ENCODE results near the gene TENM4.
A peak's percentile ranks its signal among the peaks of the same experiment; 100 is the strongest.
"Not testable (repeated sequence)": the region's sequence is repeated elsewhere in the genome, so short reads cannot be mapped to it uniquely, and the experiment has no call there.

TENM4 gene

DNA sequence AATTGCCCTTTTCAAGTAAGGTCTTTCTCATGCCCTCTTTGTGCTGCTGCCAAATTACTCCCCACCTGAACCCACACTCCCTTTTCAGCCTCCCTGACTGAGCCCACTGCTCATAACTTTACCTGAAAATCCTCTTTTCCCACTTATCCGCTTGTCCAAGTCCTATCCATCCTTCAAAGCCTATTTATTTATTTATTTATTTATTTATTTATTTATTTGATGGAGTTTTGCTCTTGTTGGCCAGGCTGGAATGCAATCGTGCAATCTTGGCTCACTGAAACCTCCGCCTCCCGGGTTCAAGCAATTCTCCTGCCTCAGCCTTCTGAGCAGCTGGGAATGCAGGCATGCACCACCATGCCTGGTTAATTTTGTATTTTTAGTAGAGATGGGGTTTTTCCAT, 613.5 kb downstream of the TENM4 start:
- not testable (repeated sequence) for H3K4me3 ChIP-seq (ENCODE audit: low read length in 2 of 2); H3K9me3 ChIP-seq (ENCODE audit: control insufficient read depth in 2 of 2, low read length in 2 of 2); H3K9ac ChIP-seq (ENCODE audit: low read depth in 1 of 2, low read length in 2 of 2); H3K27ac ChIP-seq (ENCODE audit: low read depth in 2 of 2, low read length in 2 of 2); H3K27me3 ChIP-seq (ENCODE audit: control insufficient read depth in 2 of 2, insufficient read depth in 2 of 2, low read length in 2 of 2); H3K36me3 ChIP-seq (ENCODE audit: control insufficient read depth in 2 of 2, insufficient read depth in 2 of 2, low read length in 2 of 2); H3K4me1 ChIP-seq (ENCODE audit: control insufficient read depth in 2 of 2, insufficient read depth in 2 of 2, low read length in 2 of 2)

DNA sequence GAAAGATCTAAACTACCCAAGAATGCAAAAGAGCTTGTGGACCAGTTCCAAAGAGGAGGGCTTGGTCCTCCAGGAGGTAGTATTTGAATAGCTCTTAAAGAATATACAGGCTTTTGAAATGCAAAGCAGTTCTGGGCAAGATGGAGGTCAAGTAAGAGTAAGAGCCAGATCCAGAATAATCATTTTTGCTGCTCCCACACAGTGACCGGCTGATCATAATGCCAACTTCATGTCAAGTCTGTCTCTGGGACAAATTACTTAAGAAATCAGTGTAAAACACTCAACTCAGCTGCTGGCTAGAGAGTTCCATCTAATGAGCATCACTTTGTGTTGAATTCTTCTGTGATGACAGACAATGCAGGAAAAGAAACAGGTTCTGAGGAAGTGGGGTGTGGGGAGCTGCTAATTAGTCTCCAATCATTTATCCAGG, 615.2 kb downstream of the TENM4 start:
- Histone ChIP-seq H3K4me3 (ENCODE audit: low read length in 2 of 2) (no peak overlapping the region), H3K27ac (ENCODE audit: low read depth in 2 of 2, low read length in 2 of 2) (no peak overlapping the region), H3K36me3 (ENCODE audit: control insufficient read depth in 2 of 2, insufficient read depth in 2 of 2, low read length in 2 of 2) (no peaks in the 10 kb centered on the region), H3K9ac (ENCODE audit: low read depth in 1 of 2, low read length in 2 of 2) (no peak overlapping the region), H3K9me3 (ENCODE audit: control insufficient read depth in 2 of 2, low read length in 2 of 2) (no peaks in the 10 kb centered on the region), H3K4me1 (ENCODE audit: control insufficient read depth in 2 of 2, insufficient read depth in 2 of 2, low read length in 2 of 2) (no peaks in the 10 kb centered on the region), H3K27me3 (ENCODE audit: control insufficient read depth in 2 of 2, insufficient read depth in 2 of 2, low read length in 2 of 2) (no peaks in the 10 kb centered on the region)

DNA sequence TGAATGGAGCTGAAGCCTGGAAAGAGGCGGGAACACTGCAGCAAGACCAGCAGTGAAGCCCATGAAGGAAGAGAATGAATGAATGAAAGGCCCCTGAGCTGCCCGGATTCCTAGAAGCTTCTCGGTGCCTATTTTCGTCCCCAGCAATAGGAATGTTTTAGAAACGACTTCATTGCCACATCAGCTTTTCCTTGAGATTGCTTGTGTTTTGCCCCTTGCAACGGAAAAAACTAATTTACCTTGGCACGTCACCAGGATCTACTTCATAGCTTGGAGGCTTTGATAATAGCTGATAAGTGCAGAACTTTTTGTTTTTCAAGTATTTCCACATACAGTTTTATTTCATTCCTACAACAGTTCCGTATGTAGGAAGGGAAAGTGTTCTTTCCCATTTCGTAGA, 617.2 kb downstream of the TENM4 start:
- Histone ChIP-seq H3K4me1 (ENCODE audit: control insufficient read depth in 2 of 2, insufficient read depth in 2 of 2, low read length in 2 of 2) (no peaks in the 10 kb centered on the region), H3K9ac (ENCODE audit: low read depth in 1 of 2, low read length in 2 of 2) (no peak overlapping the region), H3K36me3 (ENCODE audit: control insufficient read depth in 2 of 2, insufficient read depth in 2 of 2, low read length in 2 of 2) (no peaks in the 10 kb centered on the region), H3K27me3 (ENCODE audit: control insufficient read depth in 2 of 2, insufficient read depth in 2 of 2, low read length in 2 of 2) (no peaks in the 10 kb centered on the region), H3K9me3 (ENCODE audit: control insufficient read depth in 2 of 2, low read length in 2 of 2) (no peaks in the 10 kb centered on the region), H3K27ac (ENCODE audit: low read depth in 2 of 2, low read length in 2 of 2) (no peak overlapping the region), H3K4me3 (ENCODE audit: low read length in 2 of 2) (no peak overlapping the region)

DNA sequence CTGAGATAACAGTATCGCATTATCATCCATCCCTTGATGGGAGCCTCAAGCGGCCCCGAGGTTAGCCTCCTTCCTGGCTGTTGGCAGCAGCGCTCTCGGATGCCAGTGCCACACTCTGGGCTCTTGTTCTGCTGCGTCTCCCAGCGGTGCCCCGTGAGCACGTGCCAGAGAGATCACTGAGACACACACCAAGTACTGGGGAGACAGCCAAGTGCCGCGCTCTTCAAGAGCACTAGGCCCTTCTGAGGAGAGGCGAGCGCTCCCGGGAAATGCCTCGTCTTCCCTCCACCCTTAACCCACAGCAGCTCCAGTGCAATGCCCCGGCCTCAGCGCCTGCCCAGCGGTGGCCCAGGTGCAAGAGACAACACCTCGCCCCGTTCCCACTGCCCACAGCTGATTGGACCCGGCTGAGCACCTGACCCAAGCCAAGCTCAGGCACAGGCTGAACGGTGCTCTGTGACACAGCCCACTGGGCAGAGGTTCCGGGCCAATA, 617.9 kb downstream of the TENM4 start:
- H3K27ac ChIP-seq (ENCODE audit: low read depth in 2 of 2, low read length in 2 of 2): no peak overlapping the region
- no peaks in the 10 kb centered on the region for H3K36me3 ChIP-seq (ENCODE audit: control insufficient read depth in 2 of 2, insufficient read depth in 2 of 2, low read length in 2 of 2)
- H3K27me3 ChIP-seq (ENCODE audit: control insufficient read depth in 2 of 2, insufficient read depth in 2 of 2, low read length in 2 of 2): no peaks in the 10 kb centered on the region
- no peak overlapping the region for H3K9ac ChIP-seq (ENCODE audit: low read depth in 1 of 2, low read length in 2 of 2)
- no peak overlapping the region for H3K4me3 ChIP-seq (ENCODE audit: low read length in 2 of 2)
- no peaks in the 10 kb centered on the region for H3K9me3 ChIP-seq (ENCODE audit: control insufficient read depth in 2 of 2, low read length in 2 of 2)
- H3K4me1 ChIP-seq (ENCODE audit: control insufficient read depth in 2 of 2, insufficient read depth in 2 of 2, low read length in 2 of 2): no peaks in the 10 kb centered on the region

- H3K4me1 ChIP-seq (ENCODE audit: control insufficient read depth in 2 of 2, insufficient read depth in 2 of 2, low read length in 2 of 2): no peaks in the 10 kb centered on the region
- H3K9ac ChIP-seq (ENCODE audit: low read depth in 1 of 2, low read length in 2 of 2): no peak overlapping the region
- H3K36me3 ChIP-seq (ENCODE audit: control insufficient read depth in 2 of 2, insufficient read depth in 2 of 2, low read length in 2 of 2): no peaks in the 10 kb centered on the region
- H3K27ac ChIP-seq (ENCODE audit: low read depth in 2 of 2, low read length in 2 of 2): no peak overlapping the region
- no peak overlapping the region for H3K4me3 ChIP-seq (ENCODE audit: low read length in 2 of 2)
- peaks cover 0 to 2% of the 10 kb centered on the region in 2 donors for H3K27me3 ChIP-seq (ENCODE audit: control insufficient read depth in 2 of 2, insufficient read depth in 2 of 2, low read length in 2 of 2)
- H3K9me3 ChIP-seq (ENCODE audit: control insufficient read depth in 2 of 2, low read length in 2 of 2): no peaks in the 10 kb centered on the region
Measured at GRCh38 chr11:78821371-78822306, 619.2 kb downstream of the TENM4 start.

DNA sequence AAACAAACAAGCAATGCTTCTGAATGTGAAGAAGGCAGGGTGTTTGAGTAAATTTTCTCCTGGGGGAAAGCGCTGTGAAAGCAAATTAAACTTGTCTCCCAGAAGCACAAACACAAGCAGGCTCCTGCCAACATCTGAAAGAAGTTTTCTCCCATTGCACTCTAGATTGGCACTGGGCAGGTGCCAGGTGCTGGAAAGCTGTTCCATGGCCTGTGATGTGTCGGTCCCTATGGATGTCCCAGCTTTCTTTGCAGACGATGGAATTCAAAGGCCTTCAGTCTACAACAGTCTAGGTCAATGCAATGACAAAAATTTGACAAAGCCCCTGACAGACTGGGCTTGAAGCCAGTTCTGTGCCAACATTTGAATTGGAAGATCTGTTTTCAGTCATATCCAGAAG, 620.1 kb downstream of the TENM4 start:
- Histone ChIP-seq H3K36me3 (ENCODE audit: control insufficient read depth in 2 of 2, insufficient read depth in 2 of 2, low read length in 2 of 2) (no peaks in the 10 kb centered on the region), H3K9me3 (ENCODE audit: control insufficient read depth in 2 of 2, low read length in 2 of 2) (no peaks in the 10 kb centered on the region), H3K9ac (ENCODE audit: low read depth in 1 of 2, low read length in 2 of 2) (no peak overlapping the region), H3K27me3 (ENCODE audit: control insufficient read depth in 2 of 2, insufficient read depth in 2 of 2, low read length in 2 of 2) (peaks cover 0 to 2% of the 10 kb centered on the region in 2 donors), H3K4me3 (ENCODE audit: low read length in 2 of 2) (no peak overlapping the region), H3K4me1 (ENCODE audit: control insufficient read depth in 2 of 2, insufficient read depth in 2 of 2, low read length in 2 of 2) (no peaks in the 10 kb centered on the region), H3K27ac (ENCODE audit: low read depth in 2 of 2, low read length in 2 of 2) (peak overlapping the region in 1 of 2 donors; percentile 3)

GRCh38 chr11:78818201-78818600, 622.6 kb downstream of the TENM4 start:
- H3K4me1 ChIP-seq (ENCODE audit: control insufficient read depth in 2 of 2, insufficient read depth in 2 of 2, low read length in 2 of 2): peaks cover 0 to 1% of the 10 kb centered on the region in 2 donors
- H3K9ac ChIP-seq (ENCODE audit: low read depth in 1 of 2, low read length in 2 of 2): no peak overlapping the region
- no peak overlapping the region for H3K27ac ChIP-seq (ENCODE audit: low read depth in 2 of 2, low read length in 2 of 2)
- peaks cover 0 to 2% of the 10 kb centered on the region in 2 donors for H3K27me3 ChIP-seq (ENCODE audit: control insufficient read depth in 2 of 2, insufficient read depth in 2 of 2, low read length in 2 of 2)
- H3K36me3 ChIP-seq (ENCODE audit: control insufficient read depth in 2 of 2, insufficient read depth in 2 of 2, low read length in 2 of 2): no peaks in the 10 kb centered on the region
- H3K9me3 ChIP-seq (ENCODE audit: control insufficient read depth in 2 of 2, low read length in 2 of 2): no peaks in the 10 kb centered on the region
- H3K4me3 ChIP-seq (ENCODE audit: low read length in 2 of 2): no peak overlapping the region

DNA sequence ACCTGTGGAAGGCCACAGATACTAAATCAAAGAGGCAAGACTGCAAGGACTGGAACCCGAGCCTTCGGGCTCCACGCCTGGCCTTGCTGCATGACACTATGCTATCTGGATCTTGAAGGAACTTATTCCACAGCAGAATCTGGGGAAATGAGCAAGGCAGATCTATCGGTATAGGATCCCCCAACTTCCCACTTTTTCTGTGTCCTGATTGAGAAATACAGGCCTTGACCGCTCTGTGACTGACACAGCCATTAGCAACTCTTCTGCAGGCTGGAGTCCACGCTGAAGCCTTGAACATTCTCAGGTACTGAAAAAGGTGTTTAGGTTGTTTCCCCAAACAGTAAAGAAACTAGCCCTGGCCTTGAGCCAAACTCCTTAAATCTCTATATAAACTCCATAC, 625.0 kb downstream of the TENM4 start:
- Histone ChIP-seq H3K27me3 (ENCODE audit: control insufficient read depth in 2 of 2, insufficient read depth in 2 of 2, low read length in 2 of 2) (peaks cover 0 to 2% of the 10 kb centered on the region in 2 donors), H3K9ac (ENCODE audit: low read depth in 1 of 2, low read length in 2 of 2) (no peak overlapping the region), H3K36me3 (ENCODE audit: control insufficient read depth in 2 of 2, insufficient read depth in 2 of 2, low read length in 2 of 2) (no peaks in the 10 kb centered on the region), H3K4me3 (ENCODE audit: low read length in 2 of 2) (no peak overlapping the region), H3K4me1 (ENCODE audit: control insufficient read depth in 2 of 2, insufficient read depth in 2 of 2, low read length in 2 of 2) (peaks cover 0 to 16% of the 10 kb centered on the region in 2 donors), H3K9me3 (ENCODE audit: control insufficient read depth in 2 of 2, low read length in 2 of 2) (no peaks in the 10 kb centered on the region), H3K27ac (ENCODE audit: low read depth in 2 of 2, low read length in 2 of 2) (no peak overlapping the region)

DNA sequence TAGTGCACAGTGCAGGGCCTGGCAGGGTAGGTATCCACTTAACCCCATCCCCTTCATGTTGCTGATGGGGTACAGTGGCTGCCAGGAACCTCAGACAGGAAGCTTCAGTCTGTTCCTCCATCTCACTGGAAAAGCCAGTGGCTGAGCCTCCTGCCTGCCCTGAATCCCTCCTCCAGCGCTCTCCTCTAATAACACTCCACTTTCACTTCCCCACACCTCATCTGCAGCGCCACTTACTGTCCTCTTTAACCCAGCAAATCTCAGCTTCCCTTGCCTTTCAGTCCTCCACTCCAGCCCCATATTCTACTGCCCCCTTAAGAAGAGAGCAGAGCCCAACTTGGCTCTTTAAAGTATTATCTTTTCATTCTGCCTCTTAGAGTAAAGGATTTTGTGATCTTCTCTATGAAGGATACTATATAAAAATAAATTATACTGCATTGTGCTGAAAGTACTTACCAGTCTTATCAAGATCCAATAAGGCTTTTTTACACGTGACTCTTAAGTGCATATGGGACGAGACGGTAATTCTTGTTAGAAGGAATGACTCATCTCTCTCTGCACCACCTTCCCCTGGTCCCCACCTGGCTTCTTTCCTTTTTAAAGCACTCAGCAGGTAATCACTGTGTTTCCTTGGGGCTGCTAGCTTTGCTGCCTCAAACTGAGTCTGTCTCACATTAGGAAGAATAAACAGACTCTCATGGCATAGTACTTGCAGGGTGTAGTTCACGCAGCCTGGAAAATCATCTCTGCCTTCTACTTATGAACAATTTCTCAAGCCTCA, 628.1 kb downstream of the TENM4 start:
- no peaks in the 10 kb centered on the region for H3K9me3 ChIP-seq (ENCODE audit: control insufficient read depth in 2 of 2, low read length in 2 of 2)
- H3K36me3 ChIP-seq (ENCODE audit: control insufficient read depth in 2 of 2, insufficient read depth in 2 of 2, low read length in 2 of 2): no peaks in the 10 kb centered on the region
- peaks cover 0 to 36% of the 10 kb centered on the region in 2 donors for H3K4me1 ChIP-seq (ENCODE audit: control insufficient read depth in 2 of 2, insufficient read depth in 2 of 2, low read length in 2 of 2)
- no peak overlapping the region for H3K9ac ChIP-seq (ENCODE audit: low read depth in 1 of 2, low read length in 2 of 2)
- peaks cover 0 to 2% of the 10 kb centered on the region in 2 donors for H3K27me3 ChIP-seq (ENCODE audit: control insufficient read depth in 2 of 2, insufficient read depth in 2 of 2, low read length in 2 of 2)
- no peak overlapping the region for H3K27ac ChIP-seq (ENCODE audit: low read depth in 2 of 2, low read length in 2 of 2)
- no peak overlapping the region for H3K4me3 ChIP-seq (ENCODE audit: low read length in 2 of 2)

GRCh38 chr11:78810559-78811009, 630.2 kb downstream of the TENM4 start:
- H3K27me3 ChIP-seq (ENCODE audit: control insufficient read depth in 2 of 2, insufficient read depth in 2 of 2, low read length in 2 of 2): no peaks in the 10 kb centered on the region
- peak overlapping the region; percentile 56 to 76 for H3K27ac ChIP-seq (ENCODE audit: low read depth in 2 of 2, low read length in 2 of 2)
- H3K4me3 ChIP-seq (ENCODE audit: low read length in 2 of 2): no peak overlapping the region
- no peaks in the 10 kb centered on the region for H3K36me3 ChIP-seq (ENCODE audit: control insufficient read depth in 2 of 2, insufficient read depth in 2 of 2, low read length in 2 of 2)
- H3K9ac ChIP-seq (ENCODE audit: low read depth in 1 of 2, low read length in 2 of 2): no peak overlapping the region
- H3K9me3 ChIP-seq (ENCODE audit: control insufficient read depth in 2 of 2, low read length in 2 of 2): no peaks in the 10 kb centered on the region
- H3K4me1 ChIP-seq (ENCODE audit: control insufficient read depth in 2 of 2, insufficient read depth in 2 of 2, low read length in 2 of 2): peaks cover 0 to 36% of the 10 kb centered on the region in 2 donors

Data from mucosa of rectum (tissue), 2 donors.